GM08714 (cell line): ENCODE results near the gene ALMS1.

Source experiments
- H3K4me3 ChIP-seq: fragments of 200-500 bp; sonication (Bioruptor generic); 2 replicates; pipeline ENCODE4 v1.5.1; 2014; ENCODE audit warnings: mild to moderate bottlenecking, low read length, inconsistent platforms
- ZNF274 ChIP-seq: IDR thresholded peaks from 2 replicates; pipeline ENCODE4 v1.6.1; 2012; ENCODE audit warnings: mild to moderate bottlenecking, low read depth, low read length

Gene ALMS1

DNA sequence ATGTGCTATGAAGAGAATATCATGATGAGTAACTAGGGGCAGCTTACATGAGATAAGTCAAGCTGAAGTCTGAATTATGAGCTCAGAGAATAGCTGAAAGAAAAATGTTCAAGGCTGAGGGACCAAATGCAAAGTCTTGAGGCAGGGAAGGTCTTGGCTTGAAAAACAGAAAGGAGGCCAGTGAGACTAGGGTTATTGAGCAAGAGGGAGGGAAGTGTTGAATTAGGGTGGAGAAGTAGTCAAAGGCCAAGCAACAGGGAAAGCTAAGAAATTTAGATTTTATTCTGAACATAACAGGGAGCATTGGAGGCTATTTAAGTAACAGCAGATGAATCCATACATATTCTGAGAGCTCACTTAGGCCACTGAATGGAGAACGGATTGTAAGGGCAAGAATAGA, 11.4 kb upstream of the ALMS1 start:
- no peak overlapping the region for H3K4me3 ChIP-seq
- TF ChIP-seq ZNF274 = no peak

DNA sequence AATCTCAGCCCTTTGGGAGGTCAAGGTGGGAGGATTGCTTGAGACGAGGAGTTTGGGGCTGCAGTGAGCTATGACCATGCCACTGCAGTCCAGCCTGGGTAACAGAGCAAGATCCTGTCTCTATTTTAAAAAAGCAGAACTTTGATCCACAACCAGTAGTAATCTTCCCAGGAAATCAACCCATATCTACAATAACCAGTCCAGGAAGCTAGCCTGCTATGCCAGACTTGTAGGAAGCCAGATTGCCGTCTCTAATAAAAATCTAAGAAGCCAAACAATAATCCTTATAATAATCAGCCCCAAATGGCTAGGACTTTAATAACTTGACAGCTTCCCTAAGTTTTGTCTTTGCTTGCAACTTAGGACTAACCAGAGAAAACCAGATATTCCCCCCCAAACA, 9.0 kb upstream of the ALMS1 start:
- TF ChIP-seq ZNF274 = no peak

DNA sequence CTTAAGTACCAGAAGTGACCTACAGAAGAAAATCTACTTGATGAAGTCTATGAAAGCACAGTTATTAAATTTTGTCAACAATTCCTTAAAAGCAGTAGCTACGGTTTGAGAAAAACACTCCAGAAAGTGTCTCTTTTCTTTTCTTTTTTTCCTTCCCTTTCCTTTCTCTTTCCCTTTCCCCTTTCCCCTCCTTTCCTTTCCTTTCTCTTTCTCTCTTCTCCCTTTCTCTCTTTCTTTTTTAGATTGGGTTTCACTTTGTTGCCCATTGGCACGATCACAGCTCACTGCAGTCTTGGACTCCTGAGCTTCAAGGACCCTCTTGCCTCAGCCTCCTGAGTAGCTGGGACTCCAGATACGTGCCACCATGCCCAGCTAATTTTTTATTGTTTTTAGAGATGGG, 2.6 kb upstream of the ALMS1 start:
- no peak overlapping the region for H3K4me3 ChIP-seq
- TF ChIP-seq ZNF274 = no peak

More for the DNA sequence above, 9.0 kb upstream of the ALMS1 start:
- no peak overlapping the region for H3K4me3 ChIP-seq

DNA sequence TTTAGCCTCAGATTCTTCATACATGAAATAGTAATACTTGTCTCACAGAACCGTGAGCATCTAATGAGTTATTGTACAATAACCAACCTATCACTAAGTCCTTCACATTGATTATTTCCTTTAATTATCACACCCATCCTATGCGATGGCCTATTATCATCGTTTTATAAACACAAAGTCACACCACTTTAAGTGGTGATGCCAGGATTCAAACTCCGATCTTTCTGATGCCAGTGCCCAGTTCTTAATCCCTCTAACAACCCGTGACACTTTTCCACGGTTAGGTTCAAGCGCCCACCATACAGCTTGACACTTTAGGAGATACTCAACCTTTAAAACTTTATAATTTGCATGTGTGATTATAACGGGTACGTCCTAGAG, 523 bp upstream of the ALMS1 start:
- peak overlapping the region; percentile 90 for H3K4me3 ChIP-seq
- TF ChIP-seq ZNF274 = no peak

DNA sequence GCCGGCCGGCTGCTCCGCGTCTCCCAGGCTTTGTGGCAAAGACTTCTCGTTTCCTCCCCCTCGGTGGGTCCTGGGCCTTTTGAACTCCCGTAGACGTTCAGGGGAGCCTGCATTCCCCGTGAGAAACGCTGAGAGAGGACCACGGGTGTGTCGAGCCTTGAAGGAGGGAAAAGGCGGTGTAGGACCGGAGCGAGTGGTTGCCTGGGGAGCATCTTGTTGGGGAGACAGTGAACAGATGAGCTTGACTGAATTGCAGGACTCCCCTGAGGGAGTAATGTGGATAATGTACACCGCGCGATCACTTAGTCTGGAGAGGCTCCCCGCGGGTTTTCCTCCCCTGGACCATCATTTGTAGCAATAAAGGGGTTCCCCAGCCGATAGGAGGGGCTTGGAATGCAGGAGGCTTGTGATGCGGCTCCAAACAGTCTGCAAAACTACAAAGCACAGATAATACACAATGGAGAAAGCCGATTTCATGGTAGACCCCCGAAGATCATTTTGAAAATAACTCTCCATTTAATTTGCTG, 769 bp downstream of the ALMS1 start:
- peak overlapping the region; percentile 90 for H3K4me3 ChIP-seq
- no peak for TF ChIP-seq ZNF274

DNA sequence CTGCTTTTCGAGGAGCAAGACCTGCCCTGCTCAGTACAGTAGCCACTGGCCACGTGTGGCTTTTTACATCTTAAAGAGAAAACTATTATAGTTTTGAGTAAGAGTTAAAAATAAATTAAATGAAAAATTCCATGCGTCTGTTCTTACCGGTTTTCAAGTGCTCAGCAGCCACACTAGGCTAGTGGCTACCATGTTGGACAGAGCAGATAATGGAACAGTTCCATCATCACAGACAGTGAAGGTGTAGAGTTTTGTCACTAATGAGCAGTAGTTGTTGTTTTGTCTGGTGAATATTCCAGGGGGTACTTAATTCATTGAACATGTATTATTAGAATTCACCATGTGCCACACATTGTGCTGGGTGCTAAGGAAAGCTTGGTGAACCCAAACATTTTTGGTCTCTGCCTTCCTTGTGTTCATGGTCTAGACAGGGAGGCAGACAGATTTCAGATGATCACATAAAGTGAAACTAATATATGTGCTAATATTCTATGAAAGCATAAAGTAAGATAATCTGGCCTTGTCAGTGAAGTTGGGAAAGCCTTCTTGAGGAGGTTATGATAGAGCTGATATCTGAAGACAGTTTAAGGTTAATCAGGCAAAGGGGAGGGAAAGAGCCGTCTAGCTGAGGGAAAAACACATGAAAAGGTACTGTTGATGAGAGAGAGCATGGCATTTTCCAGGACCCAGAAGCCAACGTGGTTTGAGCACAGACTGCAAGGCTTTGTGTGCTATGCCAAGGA, 1.4 kb downstream of the ALMS1 start:
- peak overlapping the region; percentile 90 for H3K4me3 ChIP-seq

DNA sequence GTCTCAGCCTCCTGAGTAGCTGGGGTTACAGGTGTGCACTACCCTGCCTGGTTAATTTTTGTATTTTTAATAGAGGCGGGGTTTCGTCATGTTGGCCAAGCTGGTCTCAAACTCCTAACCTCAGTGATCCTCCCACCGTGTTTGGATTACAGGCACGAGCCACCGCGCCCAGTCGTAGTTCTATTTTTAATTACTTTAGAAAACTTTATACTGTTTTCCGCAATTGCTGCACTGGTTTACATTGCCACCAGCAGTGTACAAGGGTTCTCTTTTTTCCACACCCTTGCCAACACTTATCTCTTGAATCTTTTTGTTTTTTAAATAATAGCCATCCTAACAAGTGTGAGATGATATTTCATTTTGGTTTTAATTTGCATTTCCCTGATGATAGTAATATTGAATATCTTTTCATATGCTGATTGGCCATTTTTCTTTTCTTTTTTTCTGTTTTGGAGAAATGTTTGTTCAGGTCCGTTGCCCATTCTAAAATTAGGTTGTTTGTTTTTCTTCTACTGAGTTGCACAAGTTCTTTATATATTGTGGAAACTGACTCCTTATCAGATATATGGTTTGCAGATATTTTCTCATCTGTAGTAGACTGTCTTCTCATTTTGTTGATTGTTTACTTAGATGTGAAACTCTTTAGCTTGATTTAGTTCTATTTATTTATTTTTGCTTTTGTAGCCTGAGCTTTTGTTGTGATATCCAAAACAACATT, 16.9 kb downstream of the ALMS1 start:
- no peak overlapping the region for H3K4me3 ChIP-seq
- no peak for TF ChIP-seq ZNF274

More for the DNA sequence above, 1.4 kb downstream of the ALMS1 start:
- TF ChIP-seq ZNF274 = no peak

DNA sequence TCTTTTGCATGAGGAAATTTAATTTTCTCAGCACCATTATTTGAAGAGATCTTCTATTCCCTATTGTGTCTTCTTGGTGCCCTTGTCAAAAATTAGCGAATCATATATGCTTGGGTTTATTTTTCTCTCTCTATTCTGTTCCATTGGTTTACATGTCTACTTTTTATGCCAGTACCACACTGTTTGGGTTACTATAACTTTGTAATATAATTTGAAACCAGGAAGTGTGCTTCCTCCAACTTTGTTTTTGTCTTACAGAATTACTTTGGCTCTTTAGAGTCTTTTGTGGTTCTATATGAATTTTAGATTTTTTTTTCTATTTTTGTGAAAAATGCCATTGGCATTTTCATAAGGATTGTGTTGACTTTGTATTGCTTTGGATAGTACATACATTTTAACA, 17.6 kb downstream of the ALMS1 start:
- H3K4me3 ChIP-seq = no peak overlapping the region
- no peak for TF ChIP-seq ZNF274

DNA sequence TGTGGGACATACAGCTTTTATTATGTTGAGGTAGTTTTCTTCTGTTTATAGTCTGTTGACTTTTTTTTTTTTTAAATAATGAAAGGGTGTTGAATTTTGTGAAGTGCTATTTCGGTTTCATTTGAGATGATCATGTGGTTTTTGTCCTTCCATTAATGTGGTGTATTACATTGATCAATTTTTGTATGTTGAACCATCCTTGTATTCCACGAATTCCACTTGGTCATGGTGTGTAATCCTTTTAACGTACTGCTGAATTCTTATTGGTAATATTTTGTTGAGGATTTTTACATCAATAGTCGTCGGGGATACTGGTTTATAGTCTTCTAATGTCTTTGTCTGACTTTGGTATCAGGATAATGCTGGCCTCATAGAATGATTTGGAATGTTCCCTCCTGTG, 18.8 kb downstream of the ALMS1 start:
- no peak overlapping the region for H3K4me3 ChIP-seq
- no peak for TF ChIP-seq ZNF274

DNA sequence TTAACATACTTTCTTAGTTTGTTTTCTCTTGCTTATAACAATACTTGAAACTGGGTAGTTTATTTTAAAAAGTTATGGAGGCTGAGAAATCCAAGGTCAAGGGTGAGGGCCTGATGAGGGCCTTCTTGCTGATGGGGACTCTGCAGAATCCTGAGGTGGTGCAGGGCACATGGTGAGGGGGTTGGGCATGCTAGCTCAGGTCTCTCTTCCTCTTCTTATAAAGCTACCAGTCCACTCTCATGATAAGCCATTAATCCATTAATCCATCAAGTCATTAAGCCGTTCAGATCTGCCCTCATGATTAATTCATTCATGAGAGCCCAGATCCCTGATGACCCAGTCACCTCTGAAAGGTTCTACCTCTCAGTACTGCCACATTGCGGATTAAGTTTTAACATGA, 21.4 kb downstream of the ALMS1 start:
- H3K4me3 ChIP-seq = no peak overlapping the region
- TF ChIP-seq ZNF274 = no peak

DNA sequence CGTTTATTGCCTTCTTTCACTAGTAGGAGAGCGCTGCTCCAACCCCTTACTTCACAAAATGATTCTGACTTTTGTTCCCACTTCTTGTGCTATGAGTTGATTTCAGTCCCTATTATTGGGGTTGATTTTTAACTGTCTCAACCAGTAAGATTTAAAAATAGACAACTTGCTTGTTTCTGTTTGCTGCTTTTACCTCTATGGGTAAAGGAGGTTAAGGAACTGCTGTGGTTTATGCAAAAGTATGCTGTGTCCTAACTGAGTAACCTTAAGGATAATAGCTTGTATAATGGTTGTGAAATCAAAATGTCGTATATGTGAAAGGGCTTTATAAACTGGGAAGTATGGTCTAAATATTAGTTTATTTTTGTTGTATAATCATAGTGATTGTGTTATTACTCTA, 22.6 kb downstream of the ALMS1 start:
- TF ChIP-seq ZNF274 = no peak
- H3K4me3 ChIP-seq = peak overlapping the region; percentile 38; the same call in 1 of the 2 replicates

DNA sequence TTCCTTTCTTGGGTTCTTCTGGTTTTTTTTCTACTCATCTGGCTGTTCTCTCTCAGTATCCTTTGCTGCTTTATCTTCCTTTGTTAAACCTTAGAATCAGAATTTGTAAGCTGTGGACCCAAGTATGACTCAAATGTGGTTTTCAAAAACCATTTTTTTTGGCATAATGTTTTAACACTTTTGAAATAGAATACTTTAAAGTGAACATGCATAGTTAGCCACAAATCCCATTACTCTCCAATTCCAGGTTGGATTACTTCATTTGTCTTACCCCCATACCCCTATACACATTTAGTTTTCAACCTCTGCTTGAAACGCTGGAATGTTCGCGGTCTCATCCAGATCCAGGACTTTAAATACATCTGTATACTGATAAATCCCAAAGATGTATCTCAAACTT, 29.1 kb downstream of the ALMS1 start:
- TF ChIP-seq ZNF274 = no peak
- H3K4me3 ChIP-seq = no peak overlapping the region

DNA sequence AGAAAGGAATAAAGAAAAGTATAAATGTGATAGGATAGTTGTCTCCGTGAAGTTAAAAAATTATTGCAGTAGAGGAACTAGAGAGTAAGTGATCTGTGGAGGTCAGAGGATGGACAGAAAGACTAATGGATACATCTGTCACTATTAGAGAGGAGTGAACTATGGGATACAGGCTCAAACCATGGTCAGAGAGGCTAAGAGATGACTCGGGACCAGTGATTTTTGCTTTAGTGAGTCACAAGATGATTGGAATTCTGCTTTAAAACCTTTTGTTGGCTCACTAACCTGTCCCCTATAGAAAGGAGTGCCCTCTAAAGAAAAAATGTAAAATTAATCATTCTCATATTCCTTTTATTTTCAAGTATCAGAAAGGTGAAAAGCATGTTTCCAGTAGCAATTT, 30.3 kb downstream of the ALMS1 start:
- no peak for TF ChIP-seq ZNF274

DNA sequence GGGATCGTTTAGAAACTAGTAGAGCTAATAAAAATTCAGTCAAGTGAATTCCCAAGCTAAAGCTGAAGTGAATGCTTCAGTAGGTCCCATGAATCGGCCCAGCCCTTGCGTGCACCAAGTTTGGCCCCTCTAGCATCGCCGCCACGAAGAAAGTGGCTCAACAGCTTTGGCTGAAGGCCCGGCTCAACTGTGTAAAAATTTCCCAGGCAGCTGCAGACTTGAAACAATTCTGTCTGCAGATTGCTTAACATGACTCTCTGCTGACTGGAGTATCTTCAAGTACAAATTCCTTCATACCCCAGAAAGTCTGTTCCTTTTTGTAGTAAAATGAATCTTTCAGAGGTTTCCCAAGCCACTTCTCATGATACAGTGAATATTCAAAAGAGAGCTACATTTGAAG, 32.7 kb downstream of the ALMS1 start:
- TF ChIP-seq ZNF274 = no peak
- no peak overlapping the region for H3K4me3 ChIP-seq

More for the DNA sequence above, 30.3 kb downstream of the ALMS1 start:
- no peak overlapping the region for H3K4me3 ChIP-seq

DNA sequence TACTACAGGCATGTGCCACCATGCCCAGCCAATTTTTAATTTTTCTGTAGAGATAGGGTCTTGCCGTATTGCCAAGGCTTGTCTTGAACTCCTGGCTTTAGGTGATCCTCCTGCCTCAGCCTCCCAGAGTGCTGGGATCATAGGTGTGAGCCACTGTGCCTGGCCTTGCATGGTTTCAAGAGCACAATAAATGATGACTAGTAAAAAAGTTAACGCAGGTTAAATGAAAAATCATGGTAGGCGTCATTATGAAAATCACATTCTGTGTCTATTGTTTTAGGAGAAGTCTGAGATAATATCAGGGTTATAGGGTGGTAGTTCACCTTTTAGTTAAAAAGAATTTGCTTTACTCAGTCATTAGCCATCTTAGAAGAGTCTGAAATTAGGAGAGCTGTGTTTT, 38.3 kb downstream of the ALMS1 start:
- H3K4me3 ChIP-seq = no peak overlapping the region
- TF ChIP-seq ZNF274 = no peak

DNA sequence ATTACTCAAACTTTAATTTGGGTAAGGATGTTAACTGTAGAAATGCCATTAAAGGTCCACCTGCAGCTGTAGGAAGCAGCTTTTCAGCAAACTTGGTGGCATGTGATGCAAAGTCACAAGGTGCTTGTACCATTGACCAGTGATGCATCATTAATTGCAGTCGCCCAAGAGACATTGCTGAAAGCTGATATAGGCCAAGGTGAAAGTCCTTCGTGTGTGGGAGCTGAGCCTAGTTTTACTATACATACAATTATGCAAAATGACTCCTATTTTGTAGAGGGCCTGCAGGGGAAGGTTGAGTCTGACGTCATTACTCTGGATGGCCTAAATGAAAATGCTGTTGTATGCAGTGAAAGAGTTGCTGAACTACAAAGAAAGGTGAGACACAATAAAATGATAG, 40.5 kb downstream of the ALMS1 start:
- H3K4me3 ChIP-seq = no peak overlapping the region
- TF ChIP-seq ZNF274 = no peak
